HG03135 (cell line): Measurements from ENCODE around the gene WNT9A.
"Not testable (repeated sequence)": the region's sequence is repeated elsewhere in the genome, so short reads cannot be mapped to it uniquely, and the experiment has no call there.

Source experiments
- ATAC-seq: cut with Tn5 transposase; IDR thresholded peaks from one replicate; pipeline ENCODE4 v1.9.1; 2021; ENCODE audit warnings: mild to moderate bottlenecking, moderate library complexity; ENCODE audit not compliant: unreplicated experiment

Gene WNT9A

DNA sequence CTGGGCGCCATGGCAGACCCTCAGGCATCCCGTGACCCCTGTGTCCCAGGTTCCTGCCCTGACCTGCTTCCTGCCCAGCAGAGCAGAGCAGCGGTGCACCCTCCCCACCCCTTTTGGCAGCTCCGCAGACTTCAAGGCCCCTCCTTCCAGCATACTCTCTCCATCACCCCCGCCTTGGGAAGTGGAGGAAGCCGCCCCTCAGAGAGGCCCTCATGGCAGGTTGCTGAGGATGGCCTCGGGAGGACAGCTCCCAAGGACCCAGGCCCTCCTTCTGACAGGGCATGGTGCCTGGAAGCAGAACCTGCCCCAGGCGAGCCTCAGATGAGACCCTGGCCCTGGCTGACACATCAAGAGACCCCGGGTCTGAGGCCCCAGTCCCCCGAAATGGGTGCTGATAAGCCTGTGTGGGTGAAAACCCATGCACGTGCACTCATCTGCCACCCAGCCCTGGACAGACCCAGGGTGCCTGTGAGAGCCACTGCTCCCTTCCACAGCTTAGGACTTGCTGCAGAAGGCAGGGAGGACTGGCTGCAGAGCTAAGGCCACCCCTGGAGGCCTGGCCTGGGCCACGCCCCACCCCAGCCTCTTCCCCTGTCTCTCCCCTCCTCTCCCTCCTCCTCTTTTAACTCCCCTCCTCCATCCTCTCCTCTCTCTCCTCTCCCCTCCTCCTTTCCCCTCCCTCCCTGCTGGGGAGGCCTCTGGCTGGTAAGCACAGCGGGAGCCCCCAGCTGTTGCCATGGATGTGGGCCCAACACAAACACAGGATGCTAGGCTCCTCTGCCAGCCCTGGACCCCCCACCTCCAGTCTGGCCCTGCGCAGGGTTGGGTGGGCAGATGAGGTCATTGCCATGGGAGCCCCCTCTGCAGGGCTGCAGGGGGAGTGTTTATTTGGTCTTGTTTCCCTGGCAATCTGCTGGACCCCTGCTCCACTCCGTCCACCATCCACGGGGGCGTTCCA lies 33.7 kb downstream of the WNT9A start:
- ATAC-seq: no peak

- ATAC-seq: no peak
These were observed 34.4 kb downstream of the WNT9A start for GRCh38 chr1:227913396-227913763.

DNA sequence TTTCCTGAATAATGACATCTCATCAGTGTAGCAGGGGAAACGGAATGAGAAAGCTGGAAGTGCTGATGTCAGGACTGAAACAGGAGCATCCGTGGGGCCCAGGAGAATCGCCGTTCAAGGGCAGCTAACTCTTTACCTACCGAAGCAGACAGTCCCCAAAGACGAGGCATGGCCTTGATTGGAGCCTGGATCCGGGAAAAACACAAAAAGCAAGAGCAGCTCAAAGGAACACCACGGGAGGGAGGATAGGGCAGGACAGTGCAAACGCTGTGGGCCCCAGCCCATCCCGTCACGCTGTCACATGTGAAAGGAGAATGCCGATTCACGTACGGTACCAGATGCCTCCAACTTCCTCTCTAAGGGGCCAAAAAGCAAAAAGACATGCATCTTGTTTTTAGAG lies 34.9 kb downstream of the WNT9A start:
- ATAC-seq: no peak

- no peak for ATAC-seq
These were observed 36.4 kb downstream of the WNT9A start for GRCh38 chr1:227911376-227911775.

- no peak for ATAC-seq
These were observed 37.1 kb downstream of the WNT9A start for GRCh38 chr1:227910511-227911153.

DNA sequence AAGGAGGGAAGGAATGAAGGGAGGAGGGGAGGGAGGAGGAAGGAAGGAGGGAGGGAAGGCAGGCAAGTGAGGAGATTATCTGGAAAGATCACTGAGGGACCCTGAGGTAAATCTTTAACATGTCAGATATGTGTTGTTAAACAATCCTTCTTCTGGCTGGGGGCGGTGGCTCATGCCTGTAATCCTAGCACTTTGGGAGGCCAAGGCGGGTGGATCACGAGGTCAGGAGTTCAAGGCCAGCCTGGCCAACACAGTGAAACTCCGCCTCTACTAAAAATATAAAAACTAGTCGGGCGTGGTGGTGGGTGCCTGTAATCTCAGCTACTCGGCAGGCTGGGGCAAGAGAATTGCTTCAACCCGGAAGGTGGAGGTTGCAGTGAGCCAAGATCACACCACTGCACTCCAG lies 37.8 kb downstream of the WNT9A start:
- ATAC-seq: not testable (repeated sequence)

GRCh38 chr1:227909188-227909587 lies 38.5 kb downstream of the WNT9A start:
- ATAC-seq: no peak

- no peak for ATAC-seq
These were observed 39.4 kb downstream of the WNT9A start for GRCh38 chr1:227908359-227908758.

- ATAC-seq: no peak
These were observed 40.2 kb downstream of the WNT9A start for GRCh38 chr1:227907439-227908015.

GRCh38 chr1:227906550-227907071 lies 41.1 kb downstream of the WNT9A start:
- ATAC-seq: no peak

DNA sequence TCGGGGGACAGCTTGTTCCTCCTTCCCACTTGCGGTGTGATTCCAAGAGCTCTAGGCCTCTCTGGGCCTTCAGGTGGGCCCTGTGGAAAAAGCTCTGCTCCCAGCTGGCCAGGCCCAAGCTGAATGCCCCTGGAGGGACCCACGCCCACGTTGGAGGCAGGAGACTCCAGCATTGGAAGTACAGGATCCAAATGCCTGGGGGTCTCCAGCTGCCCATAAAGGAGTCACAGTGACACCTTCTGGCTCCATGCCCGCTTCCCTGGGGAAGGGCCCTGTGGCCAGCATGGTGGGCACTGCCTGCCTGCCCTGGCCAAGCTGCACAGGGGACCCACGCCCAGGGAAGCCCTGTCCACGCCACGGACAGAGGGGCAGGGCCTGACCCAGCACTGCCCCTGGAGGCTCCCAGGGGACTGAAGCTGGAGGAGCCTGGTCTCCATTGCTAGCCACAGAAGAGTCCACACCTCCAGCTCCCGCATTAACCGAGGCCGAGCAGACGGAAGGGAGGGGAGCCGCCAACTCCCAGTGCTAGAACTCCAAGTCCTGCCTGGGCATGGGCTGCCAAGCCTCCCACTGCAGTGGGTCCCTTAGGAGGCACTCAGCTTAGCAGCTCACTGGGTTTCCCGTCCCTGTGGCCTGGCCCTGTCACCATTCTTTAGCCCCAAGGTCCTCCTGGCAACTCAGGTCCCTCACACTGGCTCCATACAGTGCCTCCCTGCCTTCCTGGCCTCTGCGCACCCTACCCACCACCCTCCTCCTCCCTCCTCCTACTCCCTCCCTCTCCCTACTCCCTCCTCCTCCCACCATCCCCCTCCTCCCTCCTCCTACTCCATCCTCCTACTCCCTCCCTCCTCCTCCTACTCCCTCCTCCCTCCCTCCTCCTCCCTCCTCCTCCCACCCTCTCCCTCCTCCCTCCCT lies 41.9 kb downstream of the WNT9A start:
- no peak for ATAC-seq

DNA sequence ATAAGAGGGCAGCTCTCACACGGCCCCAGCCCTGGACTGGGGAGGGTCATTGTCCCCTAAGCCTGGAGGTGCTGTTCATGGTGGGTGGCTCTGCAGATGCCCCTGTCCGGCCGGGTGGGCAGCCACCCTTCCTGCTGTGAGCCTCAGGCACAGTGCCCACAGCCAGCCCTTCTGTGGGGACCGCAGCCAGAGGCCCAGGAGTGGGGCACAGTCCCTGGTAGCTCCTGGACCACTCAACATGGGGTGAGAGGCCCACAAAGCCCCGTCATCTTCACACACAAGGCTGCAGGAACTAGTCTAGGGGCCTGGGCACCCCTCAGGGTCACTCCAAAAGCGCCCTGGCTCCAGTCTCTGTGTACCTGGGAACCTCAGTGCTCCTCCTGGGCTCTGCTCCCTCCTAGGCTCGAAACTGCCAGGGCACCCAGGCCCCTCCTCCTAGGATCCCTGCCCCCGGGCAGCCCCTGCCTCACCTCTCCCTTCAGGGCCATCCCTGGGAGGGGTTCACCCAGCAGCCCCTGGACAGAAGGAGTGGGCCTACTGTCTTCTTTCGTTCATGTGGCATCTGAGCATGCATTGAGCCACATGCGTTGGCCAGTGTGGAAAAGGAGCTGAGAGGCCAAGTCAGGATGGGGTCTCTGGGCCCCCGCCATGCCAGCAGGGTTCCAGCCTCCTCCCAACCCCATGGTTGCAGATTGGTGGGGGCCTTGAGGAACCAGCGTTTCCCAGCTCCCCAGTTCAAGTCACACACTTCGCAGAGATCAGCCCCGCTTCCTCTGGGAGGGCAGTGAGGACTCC lies 43.0 kb downstream of the WNT9A start:
- no peak for ATAC-seq

DNA sequence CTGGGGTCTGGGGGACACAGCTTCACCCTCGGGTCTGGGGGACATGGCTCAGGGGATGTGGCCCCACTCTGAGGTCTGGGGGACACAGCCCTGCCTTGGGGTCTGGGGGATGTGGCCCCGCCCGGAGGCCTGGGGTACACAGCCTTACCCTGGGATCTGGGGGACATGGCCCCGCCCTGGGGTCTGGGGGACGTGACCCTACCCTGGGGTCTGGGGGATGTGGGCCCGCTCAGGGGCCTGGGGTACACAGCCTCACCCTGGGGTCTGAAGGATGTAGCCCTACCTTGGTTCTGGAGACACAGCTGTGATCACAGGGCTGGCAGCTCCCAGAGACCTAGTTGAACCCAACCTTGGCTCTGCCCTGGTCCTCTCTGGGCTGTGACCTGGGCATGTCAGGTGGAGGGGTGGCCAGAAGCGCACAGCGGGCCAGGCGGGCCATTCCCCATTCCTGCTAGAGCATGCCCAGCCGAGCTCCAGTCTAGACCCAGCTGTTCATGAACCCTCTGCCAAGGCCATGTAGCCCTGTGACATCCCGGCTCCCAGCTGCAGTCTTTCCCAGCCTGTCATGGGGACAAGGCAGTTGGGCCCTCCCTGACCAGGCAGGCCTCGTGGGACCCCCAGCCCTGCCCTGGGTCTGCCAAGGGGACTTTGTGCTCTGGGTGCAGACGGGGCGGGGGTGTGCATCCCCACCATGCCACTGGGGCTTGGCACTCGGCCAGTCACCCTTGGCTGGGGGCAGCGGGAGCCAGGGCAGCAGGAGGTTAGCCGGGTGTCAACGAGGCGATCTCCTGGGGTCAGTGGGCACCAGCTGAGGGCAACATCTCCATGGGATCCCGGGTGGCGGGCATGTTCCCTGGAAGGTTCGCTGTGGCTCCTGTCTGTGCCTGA lies 43.9 kb downstream of the WNT9A start:
- no peak for ATAC-seq

DNA sequence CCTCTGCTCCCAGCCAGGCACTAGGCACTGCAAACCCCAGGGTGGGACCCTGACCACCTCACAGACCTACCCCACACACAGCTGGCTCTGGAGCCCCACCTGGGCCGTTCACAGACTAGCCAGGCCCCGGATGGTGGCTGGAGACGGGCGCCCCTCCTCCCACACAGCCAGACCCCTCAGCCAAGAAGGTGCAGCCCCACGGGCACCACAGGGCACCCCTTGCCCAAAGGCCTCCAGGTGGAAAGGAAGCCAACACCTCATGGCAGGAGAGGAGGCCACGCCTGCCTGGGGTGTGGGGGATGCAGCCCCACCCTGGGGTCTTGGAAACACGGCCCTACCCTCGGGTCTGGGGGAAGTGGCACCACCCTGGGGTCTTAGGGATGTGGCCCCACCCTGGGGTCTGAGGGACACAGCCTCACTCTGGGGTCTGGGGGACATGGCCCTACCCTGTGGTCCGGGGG lies 44.6 kb downstream of the WNT9A start:
- ATAC-seq: no peak

GRCh38 chr1:227902641-227902990 lies 45.1 kb downstream of the WNT9A start:
- ATAC-seq: no peak

GRCh38 chr1:227901906-227902640 lies 45.7 kb downstream of the WNT9A start:
- no peak for ATAC-seq

GRCh38 chr1:227901239-227901905 lies 46.4 kb downstream of the WNT9A start:
- no peak for ATAC-seq
